HCEC 1CT (cell line): ENCODE data around the gene C1orf232.

Experiments
- DNase-seq: peaks from one replicate; pipeline ENCODE4 v3.0.0-alpha.2; 2017

The C1orf232 gene

DNA sequence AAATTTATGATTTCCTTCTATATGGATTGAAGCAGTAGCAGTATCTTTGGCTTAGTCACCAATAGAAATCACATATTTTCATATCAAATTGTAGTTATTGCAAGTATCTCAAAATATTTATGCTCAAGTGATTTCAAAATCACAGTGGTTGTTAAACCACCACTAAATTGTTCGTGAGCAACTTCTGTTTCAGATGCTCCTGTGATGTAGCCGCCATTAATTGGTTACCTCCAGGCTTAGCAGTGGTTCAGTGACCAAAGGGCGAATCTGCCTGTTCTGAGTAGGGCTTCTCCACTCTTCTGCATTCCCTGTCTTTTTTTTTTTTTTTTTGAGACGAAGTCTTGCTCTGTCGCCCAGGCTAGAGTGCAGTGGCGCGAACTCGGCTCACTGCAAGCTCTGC lies 6.6 kb upstream of the C1orf232 start:
- DNase-seq = no peak

DNA sequence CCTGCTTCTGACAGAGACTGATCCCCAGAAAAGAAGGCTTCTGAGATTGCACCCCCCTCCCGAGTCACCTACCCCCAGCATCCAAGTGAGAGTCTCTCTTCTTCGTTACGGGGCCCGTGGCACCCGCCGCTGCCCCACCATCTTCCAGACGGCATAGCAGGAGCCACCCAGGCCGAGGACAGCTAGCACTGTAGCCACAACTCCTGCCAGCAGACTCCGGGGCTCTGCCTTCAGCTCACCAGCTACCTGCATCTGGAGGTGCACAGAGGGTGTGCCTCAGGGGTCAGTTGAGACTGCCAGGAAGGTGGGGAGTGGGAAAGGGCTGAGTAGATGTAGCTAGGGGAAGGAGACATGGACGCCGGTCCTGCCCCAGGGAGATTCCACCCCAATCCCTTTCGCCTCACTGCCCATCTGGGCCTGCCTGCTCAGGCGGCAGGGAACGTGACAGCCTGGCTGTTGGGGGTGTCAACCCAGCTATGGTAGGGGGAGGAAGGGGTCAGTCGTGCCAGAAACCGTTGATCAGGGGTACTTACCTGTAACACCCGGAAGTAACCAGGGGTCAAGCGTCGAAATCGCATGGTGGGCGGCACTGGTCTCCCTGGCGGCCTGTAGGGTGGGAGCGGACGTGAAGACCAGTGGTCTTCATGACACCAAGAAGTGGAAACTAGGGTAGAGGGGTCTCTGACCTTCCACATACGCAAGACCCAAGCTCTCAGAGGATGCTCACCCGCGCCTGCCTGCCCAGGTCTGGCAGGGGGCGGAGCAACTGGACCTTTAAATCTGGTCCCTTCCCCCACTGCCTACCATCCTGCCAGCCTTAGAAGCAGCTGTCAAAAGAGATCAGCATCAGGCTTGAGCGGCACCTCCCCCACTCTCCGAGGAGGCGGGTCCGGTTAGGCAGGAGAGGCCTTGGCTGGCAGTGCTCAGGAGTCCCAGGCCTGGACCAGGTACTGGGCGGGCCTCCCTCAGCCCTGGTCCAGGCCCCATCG lies 2.6 kb upstream of the C1orf232 start, which contains the start of gene ZNF593OS:
TSS of gene ZNF593OS (minus strand) at position 749 of the 989 bp plus-strand sequence. CDS start at position 578, 171 bp downstream.
- no peak for DNase-seq

GRCh38 chr1:26170472-26170821 lies 1.7 kb upstream of the C1orf232 start:
- no peak for DNase-seq

GRCh38 chr1:26169669-26170471 lies 1.1 kb upstream of the C1orf232 start, which contains the start of gene ZNF593:
TSS of gene ZNF593 (plus strand) at chr1:26169908. CDS start at chr1:26169984, 76 bp downstream.
- peak; percentile 94 for DNase-seq

DNA sequence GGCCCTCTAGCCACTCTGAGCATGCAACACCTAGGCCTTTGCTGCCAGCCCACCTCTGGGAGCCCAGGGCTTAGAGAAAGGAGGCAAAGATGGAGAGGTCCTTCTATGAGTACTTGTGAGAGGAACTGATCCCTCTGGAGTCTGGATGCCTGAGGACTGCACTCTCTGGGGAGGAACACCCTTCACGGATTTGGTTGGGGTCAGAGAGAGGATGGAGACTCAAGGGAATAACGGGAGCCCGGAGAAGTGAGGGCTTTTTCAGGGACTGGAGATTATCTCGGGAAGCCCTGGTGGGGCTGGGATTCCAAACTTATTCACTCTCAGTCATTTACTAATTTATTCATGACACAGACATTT lies 413 bp upstream of the C1orf232 start:
- DNase-seq = no peak

DNA sequence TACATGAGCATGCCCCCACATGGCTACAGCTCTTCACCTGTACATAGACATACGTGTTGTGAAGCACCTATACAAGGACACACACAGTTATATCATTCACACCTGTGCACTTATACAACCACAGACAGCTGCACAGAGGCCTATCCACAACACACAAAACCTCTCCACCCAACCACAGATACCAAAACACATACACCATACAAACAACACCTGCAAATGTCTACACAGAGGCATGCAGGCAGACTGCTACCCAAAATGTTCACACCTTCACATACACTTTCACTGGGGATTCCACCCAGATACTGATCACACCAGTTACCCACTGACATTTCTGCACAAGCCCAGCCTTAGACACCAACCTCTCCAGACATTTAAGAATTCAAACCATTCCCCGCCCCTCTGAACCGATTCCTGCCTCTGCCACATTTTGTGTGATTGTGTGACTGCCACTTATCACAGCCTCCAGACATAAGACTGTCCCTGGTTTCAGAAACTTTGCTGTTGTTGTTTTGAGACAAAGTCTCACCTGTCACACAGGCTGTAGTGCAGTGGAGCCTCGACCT lies 2.0 kb downstream of the C1orf232 start:
- no peak for DNase-seq

DNA sequence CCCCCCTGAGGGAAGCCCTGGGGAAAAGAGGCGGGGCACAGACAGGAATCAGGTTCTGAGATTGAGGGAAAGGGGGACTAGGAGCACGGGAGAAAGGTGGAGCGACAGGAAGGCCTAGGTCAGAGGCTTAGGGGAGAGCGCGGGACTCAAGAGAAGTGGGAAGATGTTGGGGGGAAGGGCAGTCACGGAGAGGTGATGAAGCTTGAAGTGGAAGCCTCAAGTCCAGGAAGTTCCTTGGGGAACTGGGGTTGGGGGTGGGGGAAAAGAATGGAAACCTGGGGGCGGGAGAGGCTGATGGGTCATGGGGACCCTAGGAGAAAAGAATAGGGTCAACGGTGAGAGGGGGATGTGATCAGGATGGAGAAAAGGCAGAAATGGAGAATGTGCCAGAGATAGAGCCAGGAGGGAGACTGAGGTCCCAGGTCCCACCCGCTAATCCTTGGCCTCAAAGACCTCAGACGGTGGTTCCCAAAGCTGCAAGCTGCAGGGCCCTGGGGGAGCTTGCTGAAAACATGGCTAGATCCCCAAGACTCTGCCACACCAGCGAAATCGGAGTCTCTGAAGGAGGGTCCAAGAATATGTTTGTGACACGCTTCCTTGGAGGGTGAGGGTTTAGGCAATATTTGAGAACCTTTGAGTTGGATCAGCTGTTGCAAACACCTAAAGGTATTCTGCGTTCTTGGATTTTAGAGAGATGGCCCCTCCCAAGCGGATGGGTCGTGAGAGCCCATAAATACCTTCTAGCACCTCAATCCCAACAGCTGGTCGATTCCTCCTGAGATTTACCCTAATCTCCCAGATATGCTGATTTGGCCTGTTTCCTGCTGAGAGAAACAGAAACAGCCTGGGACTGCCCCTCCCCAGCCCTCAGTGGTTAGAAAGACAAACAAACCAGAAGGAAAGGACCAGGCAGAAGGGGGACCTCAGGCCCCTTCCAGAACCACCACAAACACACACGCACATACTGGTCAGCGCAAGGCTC lies 3.6 kb downstream of the C1orf232 start:
- DNase-seq = no peak

DNA sequence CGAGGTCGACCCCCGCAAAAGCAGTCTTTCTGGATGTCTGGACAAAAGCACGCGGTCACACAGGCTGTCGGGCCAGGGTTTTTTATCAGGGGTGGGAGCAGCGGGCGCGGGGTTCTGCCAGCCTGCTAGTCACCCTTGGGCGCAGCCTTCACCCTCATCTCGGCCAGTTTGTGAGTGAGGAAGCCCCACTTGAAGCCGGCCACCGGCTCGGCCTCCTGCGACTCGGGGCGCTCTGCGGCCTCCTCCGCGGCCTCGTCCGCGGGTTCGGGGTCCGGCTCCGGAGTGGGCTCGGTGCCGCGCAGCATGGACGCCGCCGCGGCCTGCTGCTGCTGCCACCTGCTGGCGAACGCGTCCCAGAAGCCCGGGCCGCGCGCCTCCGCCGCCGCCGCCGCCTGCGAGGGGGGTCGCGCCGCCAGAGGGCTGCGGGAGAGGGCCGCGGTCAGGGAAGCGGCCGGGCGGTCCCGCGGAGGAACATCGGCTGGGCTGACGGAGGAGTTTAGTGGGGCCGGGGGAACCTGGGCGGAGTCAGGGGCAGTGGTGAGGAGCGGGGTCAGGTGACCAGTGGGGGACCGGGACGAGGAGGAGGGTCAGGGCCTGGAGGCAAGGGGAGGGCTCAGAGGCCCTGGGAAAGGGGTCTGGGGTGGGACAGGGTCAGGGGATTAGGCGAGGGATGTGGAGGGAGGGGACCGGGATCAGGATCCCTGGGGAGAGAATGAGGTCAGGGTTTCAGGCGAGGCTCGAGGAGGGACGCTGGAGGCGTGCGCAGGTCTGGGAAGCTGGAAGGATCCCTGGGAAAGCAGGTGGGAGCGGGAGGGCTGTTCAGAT lies 4.5 kb downstream of the C1orf232 start:
- DNase-seq = no peak

DNA sequence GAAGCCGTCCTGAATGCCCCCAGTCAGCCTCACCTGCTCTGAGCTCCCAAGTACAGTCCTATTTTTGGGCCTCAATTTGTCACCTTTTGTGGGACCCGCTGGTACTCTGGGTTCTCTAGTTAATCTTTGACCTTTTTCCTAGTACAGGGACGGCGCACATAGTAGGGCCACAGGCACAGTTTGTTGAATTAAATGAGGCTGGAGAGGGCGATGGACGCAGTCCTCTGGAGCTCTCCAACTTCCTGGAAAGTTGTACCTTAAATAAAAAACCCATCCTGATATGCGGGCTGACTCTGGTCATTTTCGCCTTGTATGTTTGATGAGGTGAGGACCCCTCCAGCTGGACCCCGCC lies 5.1 kb downstream of the C1orf232 start:
- no peak for DNase-seq

- no peak for DNase-seq
Measured at GRCh38 chr1:26162220-26162709, 6.5 kb downstream of the C1orf232 start.

GRCh38 chr1:26161415-26162219 lies 7.1 kb downstream of the C1orf232 start:
- peak; percentile 7 for DNase-seq

- DNase-seq = no peak
Measured at GRCh38 chr1:26160527-26161414, 8.0 kb downstream of the C1orf232 start.

DNA sequence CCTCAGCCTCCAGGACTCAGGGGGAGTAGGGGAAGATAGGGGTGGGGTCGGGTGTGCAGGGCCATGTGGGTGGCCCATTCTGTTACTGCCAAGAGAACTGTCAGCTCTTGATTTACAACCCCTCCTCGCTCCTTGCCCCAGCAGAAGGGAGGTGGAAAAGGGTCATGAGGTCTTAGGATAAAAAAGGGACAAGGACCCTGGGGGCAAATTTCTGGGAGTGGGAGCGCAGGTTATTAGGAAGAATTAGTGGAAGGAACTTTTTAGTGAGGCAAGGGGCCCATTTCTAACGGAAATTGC lies 9.1 kb downstream of the C1orf232 start:
- DNase-seq = no peak

- no peak for DNase-seq
Measured at GRCh38 chr1:26158908-26159742, 9.6 kb downstream of the C1orf232 start, which contains the start of gene FAM110D. TSS of gene FAM110D (plus strand) at chr1:26159079. CDS start at chr1:26161292, 2,213 bp downstream.

DNA sequence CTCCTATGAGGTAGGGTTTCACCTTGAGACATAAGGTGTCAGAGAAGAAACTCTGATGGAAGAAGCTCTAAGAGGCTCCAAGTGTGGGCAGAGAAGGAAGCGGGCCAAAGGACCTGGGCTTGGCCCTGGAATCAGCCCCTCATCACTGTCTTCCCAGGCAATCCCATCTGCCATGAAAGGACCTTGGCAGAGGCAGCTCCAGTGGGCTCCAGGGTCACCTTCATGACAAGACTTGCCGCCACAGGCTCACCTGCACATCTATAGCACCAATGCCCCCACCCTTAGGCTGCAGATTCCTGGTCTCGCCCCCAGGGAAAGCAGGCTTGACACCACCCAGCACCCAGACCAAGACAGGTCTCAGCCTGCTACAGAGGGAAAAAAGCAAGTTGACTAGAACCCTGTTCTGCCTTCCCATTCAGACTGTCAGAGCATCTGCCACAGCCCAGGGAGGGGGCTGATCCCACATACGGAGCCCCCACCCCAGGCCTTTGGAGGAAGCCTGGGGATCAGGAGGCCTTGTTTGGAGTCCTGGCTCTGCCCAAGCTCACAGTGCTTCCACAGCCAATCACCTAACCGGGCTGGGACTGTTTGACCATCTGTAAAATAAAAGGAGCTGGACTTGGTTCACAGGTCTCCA lies 10.4 kb downstream of the C1orf232 start:
- DNase-seq = no peak

GRCh38 chr1:26156285-26157038 lies 12.3 kb downstream of the C1orf232 start:
- no peak for DNase-seq
